Stimulated activated CD4-positive, alpha-beta T cell treated with anti-CD3 and anti-CD28 coated beads, Interleukin-15, amount 100 ng/mL, for 48 hours (primary cell): ENCODE results near the gene RAB8A.
"Not testable (repeated sequence)": the region's sequence is repeated elsewhere in the genome, so short reads cannot be mapped to it uniquely, and the experiment has no call there.

ENCODE experiments used
- DNase-seq, 2 donors: peaks; one replicate each; pipeline ENCODE4 v3.0.0-alpha.2; 2020; ENCODE audit warnings: low read depth in 2 of 2

The RAB8A gene

DNA sequence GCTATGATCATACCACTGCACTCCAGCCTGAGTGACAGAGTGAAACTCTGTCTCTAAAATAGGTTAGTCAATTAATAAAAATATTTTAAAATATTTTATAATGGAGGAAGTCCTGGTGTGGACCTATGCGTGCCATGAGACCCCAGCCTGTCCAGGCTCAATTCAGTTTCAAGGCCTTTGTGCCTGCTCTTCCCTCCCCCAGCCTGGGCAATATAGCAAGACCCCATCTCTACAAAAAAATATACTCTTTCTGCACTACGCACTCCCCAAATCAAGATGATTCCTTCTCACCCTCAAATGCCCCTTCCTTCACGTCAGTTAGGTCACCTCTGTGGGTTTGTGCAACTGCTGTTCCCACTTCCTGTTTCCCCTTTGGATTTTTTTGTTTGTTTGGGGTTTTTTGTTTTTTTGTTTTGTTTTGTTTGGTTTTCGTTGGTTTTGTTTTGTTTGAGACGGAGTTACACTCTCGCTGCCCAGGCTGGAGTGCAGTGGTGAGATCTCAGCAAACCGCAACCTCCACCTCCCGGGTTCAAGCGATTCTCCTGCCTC, 30.4 kb downstream of the RAB8A start:
- no peak for DNase-seq

DNA sequence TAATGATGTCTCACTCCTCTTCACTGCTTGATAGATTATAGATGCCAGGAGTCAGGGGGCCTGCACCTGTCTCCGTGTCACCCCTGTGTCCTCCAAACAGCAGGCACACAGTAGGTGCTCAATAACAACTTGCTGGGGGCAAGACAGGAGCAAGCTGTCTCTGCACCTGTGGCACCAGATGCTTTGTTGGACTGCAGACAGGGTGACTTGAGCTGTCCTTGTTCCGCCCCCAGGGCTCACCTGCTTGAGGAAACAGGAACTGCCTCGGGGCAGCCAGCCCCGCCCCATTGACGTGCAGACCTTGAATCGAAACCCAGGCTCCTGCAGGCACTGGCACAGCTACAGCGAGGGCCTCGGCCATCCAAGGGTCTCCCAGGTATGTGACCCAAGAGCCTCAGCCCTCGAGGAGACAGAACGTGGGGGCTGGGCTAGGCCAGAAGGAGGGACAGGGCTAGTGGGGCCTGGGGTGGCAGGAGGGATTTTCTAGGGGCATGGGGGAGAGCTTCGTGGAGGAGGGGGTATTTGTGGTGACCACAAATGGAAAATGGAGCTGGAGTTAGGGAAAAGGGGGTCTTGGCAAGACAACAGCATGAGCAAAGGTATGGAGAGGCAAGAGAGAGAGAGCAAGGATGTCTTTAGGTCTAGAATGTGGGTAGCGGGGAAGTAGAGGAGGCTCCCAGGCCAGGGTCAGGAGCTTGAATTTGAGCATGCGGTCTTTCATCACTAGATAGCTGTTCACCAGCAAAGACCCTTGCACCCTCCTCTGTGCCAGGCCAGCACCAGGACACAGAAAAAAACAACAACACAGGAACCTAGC, 31.9 kb downstream of the RAB8A start, which contains the start of gene HSH2D:
TSS of gene HSH2D (plus strand) at position 287 of the 817 bp plus-strand sequence. CDS start 5,066 bp downstream, outside the sequence.
- DNase-seq = peak; percentile 66 to 71

DNA sequence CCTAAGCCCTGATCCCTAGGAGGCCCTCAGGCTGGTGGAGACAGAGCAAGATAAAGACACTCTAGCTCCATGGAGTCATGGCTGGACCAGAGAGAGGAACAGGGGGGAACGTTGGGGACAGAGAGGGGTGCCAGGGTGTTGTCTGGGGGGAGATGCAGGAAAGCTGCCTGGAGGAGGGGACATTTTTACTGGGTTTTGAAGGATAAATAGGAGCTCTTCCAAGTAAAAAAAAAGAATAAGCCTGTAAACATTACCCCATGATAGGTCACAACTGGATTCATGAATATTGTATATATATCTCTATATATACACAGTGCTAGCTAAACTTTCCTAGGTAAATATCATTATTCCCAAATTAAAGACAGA, 32.5 kb downstream of the RAB8A start:
- no peak for DNase-seq

DNA sequence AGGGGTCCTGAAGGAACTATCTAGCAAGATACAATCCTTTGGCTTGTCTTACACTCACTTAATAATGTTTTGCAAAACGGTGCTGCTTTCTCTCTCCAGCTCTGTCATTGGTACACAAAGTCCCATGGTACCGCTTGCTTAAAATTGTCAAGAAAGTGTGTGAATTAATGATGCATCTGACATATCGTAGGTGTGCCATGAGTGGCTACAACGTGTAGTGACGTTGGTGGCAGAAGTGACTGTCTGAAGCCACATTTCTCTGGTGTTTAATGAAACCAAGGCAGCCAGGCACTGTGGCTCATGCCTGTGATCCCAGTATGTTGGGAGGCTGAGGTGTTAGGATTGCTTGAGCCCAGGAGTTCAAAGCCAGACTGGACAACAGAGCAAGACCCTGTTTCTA, 34.4 kb downstream of the RAB8A start:
- no peak for DNase-seq

DNA sequence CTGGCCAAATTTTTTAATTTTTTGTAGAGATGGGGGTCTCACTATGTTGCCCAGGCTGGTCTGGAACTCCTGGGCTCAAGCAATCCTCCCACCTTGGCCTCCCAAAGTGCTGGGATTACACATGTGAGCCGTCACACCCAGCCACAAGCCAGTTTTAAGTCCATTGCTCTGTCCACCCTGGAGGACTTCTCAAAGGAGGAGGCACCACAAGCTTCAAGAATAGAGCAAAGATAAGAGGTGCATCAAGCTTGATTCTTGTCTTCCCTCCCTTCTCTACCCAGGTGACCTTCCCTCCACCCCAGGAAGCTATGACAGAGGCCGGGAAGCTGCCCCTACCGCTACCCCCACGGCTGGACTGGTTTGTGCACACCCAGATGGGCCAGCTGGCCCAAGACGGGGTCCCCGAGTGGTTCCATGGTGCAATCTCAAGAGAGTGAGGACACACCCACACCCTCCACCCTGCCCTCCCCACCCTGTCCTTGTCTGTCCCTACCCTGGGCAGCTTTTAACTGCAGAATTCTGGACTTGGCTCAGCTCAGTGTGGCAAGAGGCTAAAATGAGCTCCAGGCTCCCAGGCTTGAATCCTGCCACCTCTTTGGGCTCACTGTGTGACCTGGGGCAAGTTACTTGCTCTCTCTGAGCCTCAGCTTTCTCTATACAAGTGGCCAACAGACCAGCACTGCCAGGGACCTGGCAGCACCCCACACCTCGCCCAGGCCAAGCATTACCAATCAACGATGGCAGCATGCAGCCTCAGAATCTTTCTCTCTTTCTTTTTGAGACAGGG, 36.9 kb downstream of the RAB8A start:
- no peak for DNase-seq

DNA sequence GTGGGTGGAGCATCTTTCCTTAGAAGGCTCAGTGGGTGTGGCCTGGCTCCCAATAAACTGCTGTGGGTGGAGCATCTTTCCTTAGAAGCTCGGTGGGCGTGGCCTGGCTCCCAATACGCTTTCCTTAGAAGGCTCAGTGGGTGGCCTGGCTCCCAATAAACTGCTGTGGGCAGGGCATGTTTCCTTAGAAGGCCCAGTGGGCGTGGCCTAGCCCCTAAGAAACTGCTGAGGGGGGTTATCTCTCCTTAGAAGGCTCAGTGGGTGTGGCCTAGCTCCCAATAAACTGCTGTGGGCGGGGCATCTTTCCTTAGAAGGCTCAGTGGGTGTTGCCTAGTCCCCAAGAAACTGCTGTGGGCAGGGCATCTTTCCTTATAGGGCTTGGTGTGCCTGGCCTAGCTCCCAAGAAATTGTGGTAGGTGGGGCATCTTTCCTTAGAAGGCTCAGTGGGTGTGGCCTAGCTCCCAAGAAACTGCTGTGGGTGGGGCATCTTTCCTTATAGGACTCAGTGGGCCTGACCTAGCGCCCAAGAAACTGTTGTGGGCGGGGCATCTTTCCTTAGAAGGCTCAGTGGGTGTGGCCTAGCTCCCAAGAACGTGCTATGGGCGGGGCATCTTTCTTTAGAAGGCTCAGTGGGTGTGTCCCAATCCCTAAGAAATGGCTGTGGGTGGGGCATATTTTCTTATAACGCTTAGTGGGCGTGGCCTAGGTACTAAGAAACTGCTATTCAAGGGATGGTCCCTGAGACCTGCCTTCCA, 42.1 kb downstream of the RAB8A start:
- no peak for DNase-seq

DNA sequence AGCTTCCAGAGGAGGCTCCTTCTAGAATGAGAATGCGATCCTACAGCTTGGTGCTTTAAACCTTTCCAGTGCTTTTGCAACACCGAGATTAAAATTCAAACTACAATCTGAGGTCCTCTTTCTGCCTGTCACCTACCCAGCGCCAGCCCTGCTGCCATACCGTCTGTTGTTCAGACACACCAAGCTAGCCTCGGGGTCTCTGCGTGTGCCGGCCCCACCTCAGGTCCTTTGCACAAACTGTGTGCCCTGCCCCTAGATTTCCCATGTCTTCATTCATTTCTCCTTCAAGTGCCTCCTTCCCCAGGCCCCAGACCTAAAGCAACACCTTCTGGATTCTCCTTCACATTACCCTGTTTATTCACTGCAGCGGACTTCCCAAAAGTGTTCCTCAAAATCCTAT, 42.9 kb downstream of the RAB8A start:
- DNase-seq = no peak

DNA sequence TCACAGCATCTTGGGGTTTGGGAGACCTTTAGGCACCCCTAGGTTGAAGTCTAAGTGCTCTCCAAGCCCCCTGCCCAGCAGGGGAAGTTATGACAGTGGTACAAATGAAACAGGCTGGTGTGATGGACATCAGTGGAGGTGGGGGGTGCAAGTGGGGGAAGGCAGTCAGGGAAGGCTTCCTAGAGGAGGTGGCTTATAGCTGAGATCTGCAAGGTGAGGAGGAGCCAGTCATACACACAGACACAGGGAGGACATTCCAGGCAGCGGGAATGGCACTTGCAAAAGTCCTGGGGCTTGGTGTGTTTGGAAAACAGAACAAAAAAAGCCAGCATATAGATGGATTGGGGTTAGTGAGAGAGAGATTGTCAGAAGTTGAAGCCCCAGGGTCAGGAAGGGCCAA, 43.4 kb downstream of the RAB8A start:
- DNase-seq = no peak

DNA sequence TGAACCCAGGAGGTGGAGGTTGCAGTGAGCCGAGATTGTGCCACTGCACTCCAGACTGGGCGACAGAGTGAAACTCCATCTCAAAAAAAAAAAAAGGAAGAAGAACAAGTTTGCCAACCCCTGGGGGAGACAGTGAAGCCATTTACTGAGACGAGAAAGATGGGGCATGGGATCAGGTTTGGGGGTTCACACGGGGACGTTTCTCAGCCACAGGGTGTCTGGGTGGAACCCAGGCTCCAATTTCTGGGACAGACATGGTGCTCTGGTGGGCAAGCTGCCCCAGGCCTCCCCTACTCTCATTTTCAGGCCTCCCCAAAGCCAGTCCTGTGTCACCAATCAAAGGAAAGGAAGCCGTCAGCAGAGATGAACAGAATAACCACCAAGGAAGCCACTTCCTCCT, 45.2 kb downstream of the RAB8A start:
- no peak for DNase-seq

DNA sequence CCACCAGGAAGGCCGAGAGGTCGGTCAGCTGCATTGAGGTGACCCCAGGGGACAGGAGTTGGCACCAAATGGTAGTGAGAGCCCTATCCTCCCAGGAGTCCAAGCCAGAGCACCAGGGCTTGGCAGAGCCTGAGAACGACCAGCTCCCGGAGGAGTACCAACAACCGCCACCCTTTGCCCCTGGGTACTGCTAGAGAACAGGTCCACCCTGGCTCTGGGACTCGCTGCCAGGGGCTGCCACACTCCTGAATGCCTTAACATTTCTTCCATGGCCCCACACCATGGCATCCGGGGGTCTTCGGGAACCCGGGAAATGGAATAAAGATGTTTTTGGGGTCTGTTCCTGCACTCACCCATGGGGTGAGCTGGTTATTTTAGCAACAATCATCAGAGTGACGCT, 45.9 kb downstream of the RAB8A start:
- DNase-seq = no peak

DNA sequence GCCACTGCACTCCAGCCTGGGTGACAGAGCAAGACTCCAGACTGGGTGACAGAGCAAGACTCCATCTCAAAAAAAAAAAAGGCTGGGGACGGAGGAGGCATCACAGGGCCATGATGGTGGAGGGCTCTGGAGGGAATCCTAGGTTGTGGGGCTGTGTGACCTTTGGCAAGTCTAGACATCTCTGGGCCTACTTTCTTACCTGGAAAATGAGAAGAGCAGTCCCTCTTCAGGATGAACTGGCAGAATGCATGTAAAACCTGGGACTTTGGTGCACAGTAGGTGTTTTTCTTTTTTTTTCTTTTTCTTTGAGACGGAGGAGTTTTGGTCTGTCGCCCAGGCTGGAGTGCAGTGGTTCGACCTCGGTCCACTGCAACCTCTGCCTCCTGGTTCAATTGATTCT, 48.0 kb downstream of the RAB8A start:
- DNase-seq = no peak

DNA sequence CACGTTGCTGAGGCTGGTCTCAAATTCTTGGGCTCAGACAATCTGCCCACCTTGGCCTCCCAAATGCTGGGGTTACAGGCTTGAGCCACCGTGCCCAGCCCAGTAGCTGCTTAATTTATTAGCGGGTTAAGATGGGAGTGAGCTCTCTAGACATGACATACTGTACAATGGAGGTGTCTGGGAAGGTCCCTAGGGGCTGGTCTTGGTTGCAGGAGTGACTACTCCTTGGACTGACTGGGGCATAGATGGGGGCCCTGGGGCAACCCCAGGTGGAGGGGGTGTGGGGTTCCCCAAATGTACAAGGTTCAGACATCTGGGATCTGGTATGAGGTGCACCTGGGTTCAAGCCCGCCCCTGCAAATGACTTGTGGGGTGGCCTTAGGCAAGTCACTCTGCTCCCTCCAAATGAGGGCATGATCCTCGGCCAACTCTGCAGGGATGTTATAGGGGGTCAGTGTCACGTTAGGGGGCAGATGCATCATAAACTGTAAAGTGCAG, 48.8 kb downstream of the RAB8A start:
- DNase-seq = no peak

DNA sequence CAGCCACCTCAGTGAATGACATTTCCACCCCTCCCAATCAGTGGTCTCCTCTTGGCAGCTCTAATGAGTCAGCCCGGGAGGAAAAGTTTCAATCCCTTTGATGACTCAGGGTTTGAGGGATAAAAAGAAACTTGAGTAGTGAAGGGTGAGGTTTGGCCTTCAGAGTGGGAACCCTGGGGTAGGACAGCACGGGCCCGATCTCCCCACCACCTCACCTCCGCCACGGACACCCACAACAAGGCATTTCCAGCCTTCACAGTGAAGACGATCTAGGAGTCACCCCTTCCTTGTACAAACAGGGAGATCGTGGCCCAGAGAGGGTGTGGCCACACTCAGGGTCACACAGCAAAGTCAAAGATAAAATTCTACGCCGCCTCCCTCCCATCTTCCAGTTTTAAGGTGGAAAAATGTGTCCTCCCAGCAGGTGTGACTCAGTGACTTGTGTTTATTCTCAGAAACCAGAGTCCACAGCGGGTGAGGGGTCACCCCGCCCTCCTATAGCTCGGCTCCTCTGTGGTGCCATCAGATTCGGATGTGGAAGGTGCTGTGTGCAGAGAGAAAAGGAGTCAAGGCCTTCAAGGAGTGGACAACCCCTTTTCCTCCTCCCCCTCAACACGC, 49.4 kb downstream of the RAB8A start:
- DNase-seq = peak in 1 of 2 donors; percentile 30

DNA sequence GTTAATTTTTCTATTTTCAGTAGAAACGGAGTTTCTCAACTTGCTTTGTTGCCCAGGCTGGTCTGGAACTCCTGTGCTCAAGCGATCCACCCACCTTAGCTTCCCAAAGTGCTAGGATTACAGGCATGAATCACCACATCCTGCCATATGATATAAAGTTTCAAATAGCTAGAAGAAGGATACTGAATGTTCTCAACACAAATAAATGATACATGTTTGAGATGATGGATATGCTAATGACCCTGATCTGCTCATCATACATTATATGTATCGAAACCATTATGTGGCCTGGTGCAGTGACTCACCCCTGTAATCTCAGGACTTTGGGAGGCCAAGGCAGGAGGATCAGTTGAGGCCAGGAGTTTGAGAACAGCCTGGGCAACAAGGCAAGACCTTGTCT, 50.2 kb downstream of the RAB8A start:
- no peak for DNase-seq

DNA sequence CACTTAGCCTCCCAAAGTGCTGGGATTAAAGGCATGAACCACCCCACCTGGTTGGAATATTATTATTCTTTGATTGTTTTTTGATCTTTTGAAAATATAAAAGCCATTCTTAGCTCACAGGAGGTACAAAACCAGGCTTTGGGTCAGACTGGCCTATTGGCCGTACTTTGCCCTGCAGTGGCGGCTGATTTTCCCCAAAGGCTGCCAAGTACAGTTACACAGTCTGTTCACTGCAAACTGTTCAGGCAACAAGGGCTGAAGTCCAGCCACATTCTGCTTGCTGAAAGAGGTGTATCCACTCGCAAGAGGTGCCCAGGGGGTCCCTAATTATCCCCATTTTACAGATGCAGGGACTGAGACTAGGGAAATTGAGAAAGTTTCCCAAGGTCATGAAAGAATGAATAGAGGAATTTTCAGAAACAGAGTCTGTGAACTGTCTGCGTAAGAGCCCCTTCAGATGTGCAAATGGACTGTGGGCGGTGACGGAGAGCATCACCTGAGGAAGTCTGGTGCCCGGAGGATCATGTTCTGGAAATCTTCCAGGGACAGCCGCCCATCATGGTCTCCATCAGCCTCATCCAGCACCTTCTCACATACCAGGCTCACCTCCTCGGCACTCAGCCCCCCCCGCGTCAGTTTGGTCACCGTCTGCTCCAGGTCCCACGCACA, 52.7 kb downstream of the RAB8A start:
- DNase-seq = no peak

DNA sequence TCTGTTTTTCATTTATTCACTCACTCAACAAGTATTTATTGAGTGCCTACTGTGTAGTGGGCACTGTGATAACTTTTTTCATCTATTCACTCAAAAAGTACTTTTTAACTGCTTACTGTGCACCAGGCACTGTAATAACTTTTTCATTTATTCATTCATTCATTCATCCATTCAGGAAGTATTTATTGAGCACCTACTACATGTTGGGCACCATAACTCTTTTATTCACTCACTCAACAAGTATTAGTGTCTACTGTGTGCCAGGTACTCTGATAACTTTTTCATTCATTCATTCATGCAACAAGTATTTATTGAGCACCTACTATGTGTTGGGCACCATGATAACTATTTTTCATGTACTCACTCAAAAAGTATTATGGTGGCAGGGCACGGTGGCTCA, 54.7 kb downstream of the RAB8A start:
- DNase-seq = no peak

DNA sequence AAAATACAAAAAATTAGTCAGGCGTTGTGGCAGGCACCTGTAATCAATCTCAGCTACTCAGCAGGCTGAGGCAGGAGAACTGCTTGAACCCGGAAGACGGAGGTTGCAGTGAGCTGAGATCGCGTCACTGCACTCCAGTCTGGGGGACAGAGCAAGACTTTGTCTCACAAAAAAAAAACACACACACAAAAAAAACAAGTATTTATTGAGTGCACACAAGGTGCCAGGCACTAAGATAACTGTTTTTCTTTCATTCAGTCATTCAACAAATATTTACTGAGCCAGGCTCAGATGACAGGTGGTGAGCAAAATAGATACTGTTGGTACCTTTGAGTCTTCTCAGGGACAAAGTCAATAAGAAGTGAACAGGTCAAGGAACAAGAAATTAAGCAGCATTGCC, 55.4 kb downstream of the RAB8A start:
- no peak for DNase-seq

DNA sequence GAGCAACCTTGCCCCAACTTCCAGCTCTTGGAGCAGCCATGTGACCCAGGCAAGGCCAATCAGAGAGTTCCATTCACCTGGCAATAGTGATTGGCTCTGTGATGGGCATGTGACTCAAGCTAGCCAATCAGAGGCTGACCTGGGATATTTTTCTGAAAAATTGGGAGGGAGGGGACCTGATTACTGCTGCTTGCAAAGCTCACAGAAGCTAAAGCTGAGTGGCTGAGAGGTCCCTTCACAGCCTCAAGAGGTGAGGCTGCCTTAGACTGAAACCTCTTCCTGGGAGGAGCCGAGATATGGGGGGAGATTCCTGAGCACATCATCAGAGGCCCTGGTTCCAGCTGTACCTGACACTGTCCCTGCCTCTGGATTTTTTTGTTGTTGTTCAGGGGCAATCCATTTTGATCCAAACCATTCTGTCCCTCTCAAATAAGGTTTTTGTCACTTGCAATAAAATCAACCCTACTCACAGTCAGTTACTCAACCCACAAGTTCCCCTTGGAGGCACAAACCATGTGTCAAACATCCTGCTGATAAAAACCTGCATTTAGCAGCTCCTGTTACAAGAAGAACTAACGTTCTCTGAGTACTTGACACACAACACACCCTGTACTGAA, 56.9 kb downstream of the RAB8A start:
- no peak for DNase-seq

DNA sequence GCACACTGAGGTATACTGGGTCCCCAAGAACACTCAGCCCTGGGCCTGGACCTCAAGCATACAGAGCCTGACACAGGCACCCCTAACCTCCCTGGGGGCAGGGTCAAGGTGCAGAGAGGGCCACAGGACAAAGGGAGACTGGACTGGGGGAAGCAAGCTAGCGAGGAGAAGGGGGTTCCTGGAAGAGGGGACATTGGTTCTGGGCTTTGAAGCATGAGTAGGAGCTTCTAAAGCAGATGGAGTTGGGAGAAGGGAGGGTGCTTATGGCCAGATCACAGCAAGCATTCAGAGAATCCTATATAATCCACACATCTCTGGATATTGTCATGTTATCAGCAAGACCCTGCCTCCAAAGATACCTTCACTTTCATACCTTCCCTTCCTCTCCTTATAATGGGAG, 58.4 kb downstream of the RAB8A start:
- no peak for DNase-seq

DNA sequence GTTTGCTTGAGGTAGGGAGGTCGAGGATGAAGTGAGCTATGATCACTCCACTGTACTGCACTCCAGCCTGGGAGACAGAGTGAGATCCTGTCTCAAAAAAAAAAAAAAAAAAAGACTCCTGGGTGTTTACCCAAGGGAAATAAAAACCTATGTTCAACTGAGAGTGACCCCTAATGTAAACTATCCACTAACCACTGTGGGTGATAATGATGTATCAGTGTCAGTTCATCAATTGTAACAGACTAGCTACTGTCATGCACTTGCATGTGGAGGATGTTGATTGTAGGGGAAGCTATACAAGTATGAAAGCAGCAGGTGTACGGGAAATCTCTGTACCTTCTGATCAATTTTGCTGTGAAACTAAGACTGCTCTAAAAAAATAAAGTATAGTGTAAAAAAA, 64.3 kb downstream of the RAB8A start:
- no peak for DNase-seq

DNA sequence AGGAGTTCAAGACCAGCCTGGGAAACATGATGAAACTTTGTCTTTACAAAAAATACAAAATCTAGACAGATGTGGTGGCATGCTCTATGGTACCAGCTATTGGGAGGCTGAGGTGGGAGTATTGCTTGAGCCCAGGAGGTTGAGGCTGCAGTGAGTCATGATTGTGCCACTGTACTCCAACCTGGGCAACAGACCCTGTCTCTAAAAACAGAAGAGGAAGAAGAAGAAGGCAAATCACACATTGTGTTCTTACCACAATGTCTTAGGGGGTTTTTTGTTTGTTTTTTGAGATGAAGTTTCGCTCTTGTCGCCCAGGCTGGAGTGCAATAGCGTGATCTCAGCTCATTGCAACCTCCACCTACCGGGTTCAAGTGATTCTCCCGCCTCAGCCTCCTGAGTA, 67.2 kb downstream of the RAB8A start:
- DNase-seq = not testable (repeated sequence)
